Stimulated activated CD4-positive, alpha-beta T cell treated with anti-CD3 and anti-CD28 coated beads, Interleukin-1b, Interleukin-23, amount 100 ng/mL, for 4 hours (primary cell): Measurements from ENCODE around the gene CAMK2B.
"Not testable (repeated sequence)": the region's sequence is repeated elsewhere in the genome, so short reads cannot be mapped to it uniquely, and the experiment has no call there.

Source experiments
- DNase-seq, 2 donors: peaks; one replicate each; pipeline ENCODE4 v3.0.0-alpha.2; 2020; ENCODE audit warnings: low read depth in 2 of 2

The CAMK2B gene

DNA sequence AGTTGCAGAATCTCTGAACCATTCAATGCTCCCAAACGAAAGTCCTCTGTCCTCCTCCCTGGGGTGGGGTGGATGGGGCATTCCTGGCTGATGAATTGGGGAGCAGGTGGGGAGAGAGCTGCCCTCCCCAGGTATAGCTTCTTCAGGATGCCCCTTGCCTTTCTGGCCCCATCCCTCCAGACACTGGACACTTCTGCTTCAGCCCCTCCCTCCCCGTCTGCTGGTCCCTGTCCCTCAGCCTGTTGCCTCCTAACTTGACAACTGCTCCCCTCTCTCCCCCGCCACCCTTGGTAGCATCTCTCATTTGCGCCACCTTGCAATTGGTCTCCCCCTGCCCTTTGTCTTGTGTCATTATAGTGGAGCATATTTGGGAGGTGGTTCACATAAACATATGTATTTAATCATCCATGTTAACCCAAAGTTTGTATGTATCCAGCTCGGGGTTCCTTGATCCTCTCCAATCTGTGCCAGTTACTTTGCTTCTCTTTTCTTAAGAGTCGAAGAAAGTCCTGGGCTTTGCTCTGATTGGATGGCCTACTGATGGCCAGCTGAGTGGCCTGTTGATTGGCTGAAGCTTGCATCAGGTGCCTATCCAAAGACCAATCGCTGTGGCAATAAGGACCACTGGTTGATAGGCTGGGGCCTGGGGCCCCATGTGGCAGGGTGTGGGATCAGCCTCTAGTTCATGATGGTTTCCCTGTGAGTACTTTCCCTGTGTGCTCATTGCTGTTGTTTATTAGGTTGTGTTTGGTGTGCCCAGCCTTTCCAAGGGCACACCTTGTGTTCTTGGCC lies 132.2 kb downstream of the CAMK2B start:
- DNase-seq, result no peak

DNA sequence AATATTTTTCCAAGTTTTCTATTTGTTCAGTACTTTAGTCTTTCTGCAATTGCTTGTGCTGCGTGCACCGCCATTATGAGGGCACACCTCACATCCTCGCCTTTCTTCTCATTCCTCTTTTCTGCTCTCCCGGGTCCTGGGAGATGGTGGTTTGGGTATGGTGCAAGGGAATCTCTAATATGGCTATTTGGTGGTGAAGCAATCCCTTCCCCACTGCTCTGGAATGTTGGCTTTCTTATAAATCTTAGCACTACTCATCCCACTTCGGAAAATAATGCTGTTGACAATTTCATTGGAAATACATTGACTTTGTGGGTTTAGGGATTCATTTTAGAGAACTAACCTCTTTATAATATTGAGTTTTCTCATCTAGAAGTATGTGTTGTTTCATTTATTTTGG lies 134.2 kb downstream of the CAMK2B start:
- no peak for DNase-seq

DNA sequence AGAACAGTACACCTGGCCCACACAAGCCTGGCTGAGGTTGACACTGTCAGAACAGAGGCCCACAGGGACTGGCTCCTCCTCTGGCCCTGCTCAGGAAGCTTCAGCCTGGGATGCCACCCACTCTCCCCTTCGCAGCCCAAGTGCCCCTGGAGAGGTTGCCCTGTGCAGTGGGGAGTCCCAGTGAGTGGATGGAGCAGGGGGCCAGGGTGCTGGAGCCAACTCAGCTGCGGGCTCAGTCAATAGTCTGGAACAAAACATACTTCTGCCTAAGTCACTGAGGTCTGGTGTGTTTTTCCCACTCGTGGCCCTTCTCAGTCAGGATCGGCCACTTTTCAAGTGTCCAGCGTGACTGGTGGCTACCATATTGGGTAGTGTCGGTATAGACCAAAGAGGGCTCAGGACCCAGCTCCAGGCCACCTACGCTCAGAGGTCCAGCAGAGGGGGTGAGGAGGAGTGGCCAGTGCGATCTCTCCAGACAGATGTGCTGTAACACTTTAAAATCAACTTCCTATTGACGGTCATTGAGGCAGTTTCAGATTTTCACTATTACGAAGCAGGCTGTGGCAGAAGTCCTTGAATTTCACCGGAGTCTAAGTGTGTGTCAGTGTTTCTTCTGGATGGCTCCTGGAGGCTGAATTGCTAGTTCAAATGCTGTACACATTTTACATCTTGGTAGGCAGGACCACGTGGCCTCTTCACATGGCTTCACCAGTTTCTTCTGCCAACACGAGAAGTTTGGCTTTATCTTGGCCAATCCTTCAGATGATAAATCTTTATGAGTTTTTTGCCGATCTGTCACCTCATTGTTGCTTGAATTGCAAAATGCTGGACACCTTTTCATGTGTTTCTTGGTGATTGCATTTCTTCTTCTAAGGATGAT lies 135.2 kb downstream of the CAMK2B start:
- DNase-seq, result no peak

DNA sequence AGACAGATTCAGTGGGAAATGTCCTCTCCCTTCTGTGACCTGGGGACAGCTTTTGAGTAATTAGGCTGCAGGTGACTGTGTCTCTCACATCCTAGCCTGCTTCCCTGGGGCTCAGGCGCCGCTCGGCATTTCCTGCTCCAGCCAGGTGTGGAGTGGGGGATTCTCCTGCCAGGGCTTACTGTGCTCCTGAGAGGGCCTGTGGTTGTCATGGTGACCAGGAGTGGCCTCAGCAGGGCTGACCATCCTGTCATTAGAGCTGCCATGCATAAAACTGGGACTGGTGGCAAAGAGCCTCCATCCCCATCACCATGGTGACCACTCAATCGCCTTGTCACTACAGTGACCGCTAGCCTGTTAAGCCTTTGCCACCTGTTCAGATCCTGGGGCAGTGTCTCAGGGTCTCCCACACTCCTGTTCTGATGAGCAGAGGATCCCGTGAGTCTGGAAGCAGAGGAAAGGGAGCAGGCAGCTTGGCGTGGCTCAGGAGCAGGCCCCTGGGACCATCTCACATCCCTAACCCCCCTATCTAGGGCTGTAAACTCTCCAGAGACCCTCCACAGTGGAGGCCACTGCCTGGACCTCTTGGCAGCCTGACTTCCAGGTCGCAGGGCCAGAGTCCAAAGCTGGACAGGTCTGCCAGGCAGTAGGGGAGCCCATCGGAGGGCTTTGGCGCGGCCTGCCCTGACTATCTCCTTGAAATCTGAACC lies 136.0 kb downstream of the CAMK2B start, which contains the start of gene GCK:
Gene GCK, minus strand, starts transcription at position 154 of the 707 bp plus-strand sequence. CDS start 486 bp downstream, outside the sequence.
- DNase-seq, result no peak

DNA sequence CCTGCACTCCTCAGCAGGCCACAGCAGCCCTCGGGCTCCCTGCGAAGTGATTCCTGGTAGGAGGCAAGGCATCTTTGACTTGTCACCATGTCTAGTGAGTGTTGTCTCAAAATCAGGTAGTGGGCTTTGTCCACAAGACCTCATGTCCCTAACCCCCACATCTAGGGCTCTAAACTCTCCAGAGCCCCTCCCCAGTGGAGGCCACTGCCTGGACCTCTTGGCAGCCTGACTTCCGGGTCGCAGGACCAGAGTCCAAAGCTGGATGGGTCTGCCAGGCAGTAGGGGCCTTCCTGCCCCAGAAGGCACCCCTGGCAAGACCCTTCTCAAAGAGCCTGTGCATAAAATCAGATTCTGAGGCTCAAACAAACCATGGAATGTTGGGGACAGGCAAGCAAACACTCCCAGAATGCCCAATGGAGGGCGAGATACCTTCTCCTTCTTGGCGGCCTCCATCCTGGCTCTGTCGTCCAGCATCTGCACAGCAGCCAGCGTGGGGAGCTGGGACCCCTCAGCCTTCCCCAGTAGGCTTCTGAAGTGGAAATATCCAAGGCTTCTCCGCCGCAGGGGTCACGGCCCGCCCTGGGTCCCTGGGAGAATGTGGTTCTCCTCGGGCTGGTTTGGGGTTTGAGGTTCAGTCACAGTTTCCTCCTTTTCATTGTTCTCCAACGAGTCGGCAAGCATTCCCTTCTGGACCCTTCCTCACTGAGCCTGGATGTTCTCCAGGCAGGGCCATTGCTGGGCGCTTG lies 136.7 kb downstream of the CAMK2B start:
- no peak for DNase-seq

DNA sequence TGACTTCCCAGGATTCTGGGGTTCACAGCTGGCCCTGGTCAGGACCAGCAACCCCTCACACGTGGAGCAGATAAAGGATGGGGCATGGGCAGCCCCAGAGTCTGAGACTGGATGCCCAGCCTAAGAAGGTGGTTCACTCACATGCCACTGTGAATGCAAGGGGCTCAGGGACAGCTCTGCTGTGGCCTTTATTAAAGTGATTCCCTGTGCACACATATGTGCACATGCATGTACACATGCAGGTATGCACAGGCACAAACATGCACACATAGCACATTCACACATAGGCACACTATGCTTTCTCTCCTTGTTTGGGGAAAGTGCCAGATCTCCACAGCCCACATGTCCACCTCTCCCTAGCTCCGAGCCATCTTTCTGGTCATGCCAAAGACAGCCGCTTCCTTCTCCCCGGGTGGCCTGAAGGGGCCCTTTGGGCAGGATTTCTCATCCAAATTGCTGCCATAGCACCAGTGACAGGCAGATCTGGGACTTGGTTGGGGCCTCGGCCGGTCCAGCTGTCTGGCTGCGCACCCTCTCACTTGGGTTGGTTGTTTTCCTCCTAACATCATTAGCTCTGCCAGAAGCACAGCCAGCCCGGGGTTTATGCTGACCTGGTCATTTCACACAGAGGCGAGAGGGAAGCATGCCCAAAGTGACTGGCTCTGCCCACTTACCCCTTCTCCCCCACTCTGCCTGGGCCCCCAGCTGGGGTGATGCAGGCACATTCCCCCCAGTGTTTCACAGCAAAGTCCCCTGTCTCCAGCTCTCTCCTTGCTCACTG lies 137.6 kb downstream of the CAMK2B start:
- DNase-seq, result no peak

DNA sequence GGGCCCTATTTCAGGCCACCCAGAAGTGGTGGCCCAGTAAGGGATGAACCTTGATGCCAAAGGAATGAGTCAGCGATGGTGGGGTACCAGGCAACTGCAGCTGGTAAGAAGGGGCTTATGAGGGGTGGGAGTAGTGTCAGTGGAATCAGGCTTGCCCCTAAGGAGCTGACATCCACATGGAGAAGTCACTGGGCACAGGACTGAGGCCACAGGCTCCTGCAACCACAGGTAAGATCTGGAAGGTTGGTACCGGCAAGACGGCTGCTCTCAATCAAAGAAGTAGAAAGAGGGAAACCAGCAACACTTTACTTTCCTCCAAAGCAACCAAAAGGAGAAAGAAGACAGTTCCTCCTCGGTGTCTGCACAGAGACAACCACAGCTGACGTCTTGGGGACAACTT lies 138.7 kb downstream of the CAMK2B start:
- no peak for DNase-seq

DNA sequence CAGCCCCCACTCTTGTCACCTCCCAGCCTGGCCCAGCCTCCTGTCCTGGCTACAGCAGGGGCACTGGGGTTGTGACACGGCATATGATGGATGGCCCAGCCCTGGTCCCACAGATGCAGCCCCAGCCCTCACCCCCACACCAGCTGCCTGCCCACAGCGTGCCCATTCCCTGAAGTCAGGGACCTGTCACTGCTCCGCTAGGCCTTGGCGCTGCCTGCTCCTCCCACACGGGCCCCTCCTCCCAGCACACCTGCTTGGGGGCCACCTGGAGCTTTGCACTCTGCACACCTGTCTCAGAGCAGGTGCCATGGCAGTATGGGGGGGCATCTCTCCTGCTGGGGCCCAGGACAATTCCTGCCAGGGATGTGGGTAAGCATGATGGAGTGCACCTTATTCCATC lies 139.7 kb downstream of the CAMK2B start:
- DNase-seq, result no peak

DNA sequence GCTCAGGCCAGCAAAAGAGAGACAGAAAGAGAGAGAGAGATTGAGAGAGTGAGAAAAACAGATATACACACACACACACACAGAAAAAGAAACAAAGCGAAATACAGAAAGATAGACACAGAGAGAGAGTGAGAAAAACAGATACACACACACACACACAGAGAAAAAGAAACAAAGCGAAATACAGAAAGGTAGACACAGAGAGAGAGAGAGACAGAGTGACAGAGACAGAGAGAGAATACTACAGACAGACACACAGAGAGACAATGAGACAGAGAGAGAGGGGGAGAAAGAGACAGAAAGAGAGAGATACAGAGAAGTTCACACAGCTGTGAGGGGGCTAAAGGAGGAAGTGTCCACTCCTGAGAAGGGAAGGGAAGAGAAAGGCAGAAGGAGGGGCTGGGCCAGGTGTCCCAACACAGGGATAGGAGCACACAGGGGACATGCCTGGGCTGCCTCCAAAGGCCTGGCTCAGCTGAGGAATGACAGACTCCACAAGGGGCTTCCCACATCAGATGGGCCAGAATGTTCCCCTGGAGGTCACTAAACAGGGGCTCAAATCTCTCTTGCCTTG lies 140.4 kb downstream of the CAMK2B start:
- no peak for DNase-seq

DNA sequence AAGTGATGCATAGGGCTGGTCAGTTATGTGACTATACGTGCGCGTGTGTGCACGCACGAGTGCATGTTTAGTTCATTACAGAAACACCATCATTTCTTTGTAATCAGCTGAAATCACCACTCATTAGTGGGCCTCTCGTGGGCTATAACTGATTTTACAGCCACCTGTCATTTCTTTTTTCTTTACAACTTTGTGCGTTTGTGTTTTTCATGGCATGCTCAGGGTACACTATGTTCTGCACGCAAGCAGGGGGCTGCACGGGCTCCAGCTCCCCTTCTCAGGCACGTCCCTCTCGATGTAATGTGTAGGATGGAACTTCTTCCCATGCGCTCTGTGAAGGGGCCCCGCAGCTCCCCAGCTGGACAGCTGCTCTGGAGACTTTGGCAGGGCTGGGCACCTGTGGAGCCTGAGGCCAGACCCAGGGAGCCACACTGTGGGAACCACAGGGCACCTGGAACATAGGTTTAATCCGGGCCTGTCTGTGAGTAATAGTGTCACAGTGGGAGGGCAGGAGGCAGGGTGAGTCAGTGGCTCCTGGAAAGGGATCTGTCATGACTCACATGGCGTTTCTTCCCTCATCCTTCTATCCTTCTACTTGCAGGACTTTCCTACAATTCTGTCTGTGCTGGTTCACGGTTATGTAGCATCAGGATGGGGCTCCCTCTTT lies 141.1 kb downstream of the CAMK2B start:
- no peak for DNase-seq

DNA sequence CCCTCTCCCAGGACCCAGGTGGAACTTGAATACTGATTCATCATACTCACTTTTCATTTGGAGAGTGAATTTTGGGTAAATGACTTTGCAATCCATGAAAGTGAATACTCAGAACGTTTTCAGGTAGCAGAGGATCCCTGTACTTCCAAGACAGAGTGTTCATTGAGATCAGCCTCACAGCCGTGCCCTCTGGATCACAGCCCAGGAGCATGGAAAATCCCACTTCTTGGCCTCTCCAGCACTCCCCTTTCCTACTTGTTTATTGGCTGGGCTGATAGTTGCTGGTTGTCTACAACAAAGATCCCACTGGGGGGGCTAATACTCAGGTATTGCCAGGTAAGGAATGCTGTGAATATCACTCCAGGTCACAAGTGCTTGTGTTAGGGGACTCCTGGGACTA lies 142.0 kb downstream of the CAMK2B start:
- no peak for DNase-seq

DNA sequence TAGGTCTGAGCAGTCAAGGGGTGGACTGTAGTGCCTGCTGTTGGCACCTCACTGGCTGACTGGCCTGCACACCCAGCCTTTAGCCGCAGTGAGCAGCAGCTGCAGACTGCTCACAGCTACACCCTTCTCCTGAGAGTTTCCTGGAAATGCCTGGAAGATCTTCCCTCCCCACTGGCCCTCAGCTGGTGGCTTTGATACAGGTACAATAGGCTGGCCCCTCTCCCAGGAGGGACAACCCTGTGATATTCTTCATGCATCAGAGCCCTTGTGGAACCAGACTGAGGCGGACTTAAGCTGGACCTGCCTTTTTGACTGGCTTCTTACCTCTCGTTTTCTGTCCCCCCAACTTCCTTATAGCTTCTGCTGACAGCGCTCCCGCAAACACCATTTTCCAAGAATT lies 142.6 kb downstream of the CAMK2B start:
- DNase-seq, result no peak

DNA sequence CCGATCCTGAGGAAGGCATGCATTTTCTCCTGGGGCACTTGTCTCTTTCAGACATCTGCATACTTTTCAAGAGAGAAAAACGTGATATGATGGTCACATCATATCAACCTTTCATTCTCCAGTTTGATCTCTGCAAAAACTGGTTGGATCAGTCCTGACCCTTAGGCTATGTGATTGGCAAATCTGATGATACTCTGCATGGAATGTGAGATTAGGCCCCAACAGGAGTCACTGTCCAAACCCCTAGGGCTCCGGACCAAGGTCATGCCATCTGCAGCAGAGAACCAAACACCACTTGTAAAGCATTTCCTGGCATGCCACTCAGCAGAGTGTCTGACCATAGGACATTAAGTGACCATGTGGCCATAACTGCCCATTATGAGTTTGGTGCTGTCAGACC lies 144.8 kb downstream of the CAMK2B start:
- no peak for DNase-seq

DNA sequence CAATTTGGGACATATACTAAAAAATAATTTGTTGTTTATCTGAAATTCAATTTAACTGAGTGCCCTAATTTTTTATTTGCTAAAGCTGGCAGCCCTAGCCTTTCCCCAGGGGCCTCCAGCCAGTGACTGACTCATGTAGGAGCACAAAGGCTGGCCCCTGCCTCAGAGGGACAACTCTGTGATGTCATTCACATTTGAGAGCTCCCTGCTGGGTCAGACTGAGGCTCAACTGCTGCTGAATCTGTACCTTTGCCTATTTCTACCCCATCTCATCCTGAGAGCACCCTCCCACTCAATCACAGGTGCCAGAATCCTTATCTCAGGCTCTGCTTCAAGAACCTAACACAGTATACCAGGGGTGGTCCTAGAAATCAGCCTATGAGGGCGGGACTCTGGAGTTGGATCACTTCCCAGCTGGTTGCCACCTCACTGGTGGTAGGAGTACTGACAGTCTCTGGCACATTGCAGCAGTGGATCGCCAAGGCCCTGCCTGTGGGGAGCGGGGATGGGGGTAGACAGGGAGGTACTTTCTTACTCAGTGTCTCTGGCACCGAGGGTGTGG lies 147.7 kb downstream of the CAMK2B start:
- no peak for DNase-seq

DNA sequence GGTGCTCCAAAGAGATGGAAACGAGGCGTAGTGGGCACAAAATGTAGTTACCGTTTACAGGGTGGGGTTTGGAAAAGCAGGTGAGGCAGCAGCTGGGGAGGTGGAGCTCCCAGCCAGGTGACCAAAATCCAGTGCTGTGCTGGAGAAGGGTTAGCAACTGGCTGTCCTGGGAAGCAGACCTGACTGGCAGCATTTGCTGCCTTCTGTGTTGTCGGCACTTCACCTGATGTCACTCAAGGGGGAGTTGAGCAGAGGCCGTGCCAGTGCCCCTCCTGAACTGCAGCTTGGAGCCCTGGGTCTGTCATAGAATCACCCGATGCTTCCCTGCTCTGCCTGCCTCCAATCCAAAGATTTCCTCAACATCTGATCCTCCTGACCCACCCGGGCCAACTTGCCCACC lies 148.9 kb downstream of the CAMK2B start:
- DNase-seq, result no peak

DNA sequence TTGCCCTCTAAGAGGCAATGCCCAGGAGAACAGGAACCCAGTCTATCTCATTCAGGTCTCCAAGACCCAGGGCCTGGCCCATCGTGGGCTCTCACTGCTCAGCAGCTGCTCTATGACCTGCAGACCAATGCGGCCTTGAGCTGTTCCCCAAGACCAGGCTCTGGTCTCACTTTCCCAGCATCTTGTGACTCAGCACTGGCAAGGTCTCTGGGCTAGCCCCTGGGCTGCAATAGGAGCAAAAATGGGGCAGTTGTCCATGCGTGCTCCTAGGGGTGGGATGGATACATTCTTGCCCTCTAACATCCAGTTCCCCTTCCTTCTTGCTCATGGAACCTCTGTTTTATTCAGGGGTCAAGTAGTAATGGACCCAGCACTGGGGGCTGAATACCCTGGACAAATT lies 149.7 kb downstream of the CAMK2B start:
- DNase-seq, result no peak

DNA sequence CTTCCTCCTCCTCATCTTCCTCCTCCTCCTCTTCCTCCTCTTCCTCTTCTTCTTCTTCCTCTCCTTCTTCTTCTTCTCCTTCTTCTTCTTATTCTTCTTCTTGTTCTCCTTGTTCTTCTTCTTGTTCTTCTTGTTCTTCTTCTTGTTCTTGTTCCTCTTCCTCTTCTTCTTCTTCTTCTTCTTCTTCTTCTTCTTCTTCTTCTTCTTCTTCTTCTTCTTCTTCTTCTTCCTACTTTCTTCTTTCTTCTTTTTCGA lies 150.8 kb downstream of the CAMK2B start:
- DNase-seq, result not testable (repeated sequence)

DNA sequence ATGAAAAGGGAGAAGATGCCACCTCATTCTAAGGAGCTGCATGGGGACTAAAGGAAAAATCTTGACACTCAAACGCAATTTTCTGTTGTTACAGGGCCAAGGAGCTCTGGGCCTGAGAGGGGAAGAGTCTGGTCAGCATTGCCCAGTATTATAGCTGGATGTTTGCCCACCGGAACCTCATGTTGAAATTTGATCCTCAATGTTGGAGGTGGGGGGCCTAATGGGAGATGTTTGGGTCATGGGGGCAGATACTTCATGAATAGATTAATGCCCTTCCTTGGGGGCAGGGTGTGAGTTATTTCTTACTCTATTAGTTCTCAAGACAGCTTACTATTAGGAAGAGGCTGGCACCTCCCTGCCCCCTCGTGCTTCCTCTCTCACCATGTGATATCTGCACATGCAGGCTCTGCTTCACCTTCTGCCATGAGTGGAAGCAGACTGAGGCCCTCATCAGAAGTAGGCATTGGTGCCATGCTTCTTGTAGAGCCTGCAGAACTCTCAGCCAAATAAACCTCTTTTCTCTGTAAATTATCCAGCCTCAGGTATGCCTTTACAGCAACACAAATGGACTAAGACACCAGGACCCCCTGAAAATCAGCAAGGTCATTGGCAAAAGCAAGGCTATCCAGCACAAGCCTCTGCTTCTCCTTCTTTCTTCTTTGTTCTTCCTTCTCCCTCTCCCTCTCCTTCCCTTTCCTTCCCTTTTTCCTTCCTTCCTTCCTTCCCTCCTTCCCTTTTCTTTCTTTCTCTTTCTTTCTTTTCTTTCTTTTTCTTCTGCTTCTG lies 151.3 kb downstream of the CAMK2B start:
- DNase-seq, result no peak

DNA sequence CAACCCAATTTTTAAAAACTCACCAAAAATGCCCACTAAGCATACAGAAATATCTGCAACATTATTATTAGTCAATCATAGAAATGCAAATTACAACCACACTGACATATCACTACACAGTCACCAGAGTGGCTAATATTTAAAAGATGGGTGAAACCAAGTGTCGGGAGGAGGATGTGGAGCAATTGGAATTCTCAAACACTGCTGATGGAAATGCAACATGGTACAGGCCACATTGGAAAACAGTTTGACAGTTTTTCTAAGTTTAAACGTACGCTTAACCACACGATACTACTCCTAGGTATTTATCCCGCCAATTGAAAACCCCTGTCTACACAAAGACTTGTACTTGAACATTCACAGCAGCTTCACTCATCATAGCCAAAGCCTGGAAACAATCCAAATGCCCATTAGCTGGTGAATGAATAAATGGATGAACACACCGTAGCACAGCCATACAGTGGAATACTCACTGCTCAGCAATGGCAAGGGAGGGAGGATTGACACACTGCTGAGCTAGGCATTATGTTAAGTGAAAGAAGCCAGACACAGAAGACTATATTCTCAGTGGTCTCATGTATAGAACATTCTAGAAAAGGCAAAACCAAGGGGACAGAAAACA lies 152.5 kb downstream of the CAMK2B start:
- no peak for DNase-seq
